Activated CD8-positive, alpha-beta memory T cell treated with anti-CD3 and anti-CD28 coated beads, Interleukin-2, amount 50 U/mL, for 1 hour (primary cell): ENCODE measurements around the gene AHI1.

Source experiments
- DNase-seq: peaks from one replicate; pipeline ENCODE4 v3.0.0-alpha.2; 2020; ENCODE audit errors: extremely low read depth

The AHI1 gene

GRCh38 chr6:135296715-135297114, 200.8 kb downstream of the AHI1 start:
- DNase-seq, result no peak

GRCh38 chr6:135295085-135295484, 202.5 kb downstream of the AHI1 start:
- DNase-seq, result no peak

GRCh38 chr6:135291288-135292076, 206.1 kb downstream of the AHI1 start:
- no peak for DNase-seq

GRCh38 chr6:135289816-135290215, 207.7 kb downstream of the AHI1 start:
- DNase-seq, result no peak

GRCh38 chr6:135286962-135287538, 210.5 kb downstream of the AHI1 start:
- DNase-seq, result no peak

- DNase-seq, result no peak
Measured at GRCh38 chr6:135285165-135285564, 212.4 kb downstream of the AHI1 start.

- no peak for DNase-seq
Measured at GRCh38 chr6:135283926-135284325, 213.6 kb downstream of the AHI1 start.

- no peak for DNase-seq
Measured at GRCh38 chr6:135282395-135282794, 215.1 kb downstream of the AHI1 start.

GRCh38 chr6:135281964-135282363, 215.6 kb downstream of the AHI1 start:
- no peak for DNase-seq

GRCh38 chr6:135281227-135281626, 216.3 kb downstream of the AHI1 start:
- DNase-seq, result no peak

GRCh38 chr6:135280375-135281136, 217.0 kb downstream of the AHI1 start:
- DNase-seq, result no peak

- no peak for DNase-seq
Measured at GRCh38 chr6:135277422-135277821, 220.1 kb downstream of the AHI1 start.

- DNase-seq, result no peak
Measured at GRCh38 chr6:135274561-135275293, 222.8 kb downstream of the AHI1 start.

- DNase-seq, result no peak
Measured at GRCh38 chr6:135271626-135272025, 225.9 kb downstream of the AHI1 start.

GRCh38 chr6:135270676-135271536, 226.6 kb downstream of the AHI1 start:
- no peak for DNase-seq

- no peak for DNase-seq
Measured at GRCh38 chr6:135269481-135269891, 228.1 kb downstream of the AHI1 start.

- no peak for DNase-seq
Measured at GRCh38 chr6:135268740-135269139, 228.8 kb downstream of the AHI1 start.

- no peak for DNase-seq
Measured at GRCh38 chr6:135268263-135268662, 229.3 kb downstream of the AHI1 start.

- no peak for DNase-seq
Measured at GRCh38 chr6:135267085-135267484, 230.5 kb downstream of the AHI1 start.

GRCh38 chr6:135266675-135267074, 230.9 kb downstream of the AHI1 start:
- no peak for DNase-seq

GRCh38 chr6:135265278-135265677, 232.3 kb downstream of the AHI1 start:
- DNase-seq, result no peak
